ENCODE results near the gene CYB561.
A peak's percentile ranks its signal among the peaks of the same experiment; 100 is the strongest.

Gene CYB561

GRCh38 chr17:63451150-63451549 lies 5.0 kb upstream of the CYB561 start:
- DNase-seq (ENCODE audit: low read depth in 3 of 3): no peak

GRCh38 chr17:63450551-63450950 lies 4.4 kb upstream of the CYB561 start:
- no peak for DNase-seq (ENCODE audit: low read depth in 3 of 3)

GRCh38 chr17:63448655-63449054 lies 2.5 kb upstream of the CYB561 start:
- DNase-seq (ENCODE audit: low read depth in 3 of 3): no peak

- DNase-seq (ENCODE audit: low read depth in 3 of 3): no peak
Measured at GRCh38 chr17:63447471-63448009, 1.4 kb upstream of the CYB561 start.

GRCh38 chr17:63446753-63447470 lies 806 bp upstream of the CYB561 start:
- peak; percentile 23 to 34 (median 28) for DNase-seq (ENCODE audit: low read depth in 3 of 3)

- peak; percentile 29 to 58 (median 51) for DNase-seq (ENCODE audit: low read depth in 3 of 3)
Measured at GRCh38 chr17:63445571-63445953, 544 bp downstream of the CYB561 start.

GRCh38 chr17:63445065-63445464 lies 1.0 kb downstream of the CYB561 start:
- DNase-seq (ENCODE audit: low read depth in 3 of 3): no peak

- DNase-seq (ENCODE audit: low read depth in 3 of 3): no peak
Measured at GRCh38 chr17:63444457-63444856, 1.6 kb downstream of the CYB561 start.

GRCh38 chr17:63443053-63443452 lies 3.1 kb downstream of the CYB561 start:
- no peak for DNase-seq (ENCODE audit: low read depth in 3 of 3)

GRCh38 chr17:63442549-63443035 lies 3.5 kb downstream of the CYB561 start:
- no peak for DNase-seq (ENCODE audit: low read depth in 3 of 3)

GRCh38 chr17:63442074-63442473 lies 4.0 kb downstream of the CYB561 start:
- DNase-seq (ENCODE audit: low read depth in 3 of 3): no peak

GRCh38 chr17:63441654-63442053 lies 4.5 kb downstream of the CYB561 start:
- no peak for DNase-seq (ENCODE audit: low read depth in 3 of 3)

- DNase-seq (ENCODE audit: low read depth in 3 of 3): no peak
Measured at GRCh38 chr17:63440770-63441335, 5.3 kb downstream of the CYB561 start.

- DNase-seq (ENCODE audit: low read depth in 3 of 3): no peak
Measured at GRCh38 chr17:63440127-63440769, 5.9 kb downstream of the CYB561 start.

GRCh38 chr17:63439687-63440086 lies 6.4 kb downstream of the CYB561 start:
- no peak for DNase-seq (ENCODE audit: low read depth in 3 of 3)

GRCh38 chr17:63438092-63439051 lies 7.7 kb downstream of the CYB561 start:
- DNase-seq (ENCODE audit: low read depth in 3 of 3): no peak

GRCh38 chr17:63437287-63438091 lies 8.6 kb downstream of the CYB561 start:
- DNase-seq (ENCODE audit: low read depth in 3 of 3): no peak

- DNase-seq (ENCODE audit: low read depth in 3 of 3): no peak
Measured at GRCh38 chr17:63436523-63437110, 9.5 kb downstream of the CYB561 start.

GRCh38 chr17:63435681-63436522 lies 10.2 kb downstream of the CYB561 start:
- DNase-seq (ENCODE audit: low read depth in 3 of 3): no peak

Measured in stimulated activated CD4-positive, alpha-beta T cell treated with anti-CD3 and anti-CD28 coated beads, TNF-alpha, amount 100 ng/mL, for 4 hours (primary cell).